Hepatocyte (in vitro differentiated cells): Measurements from ENCODE around the gene HBE1.

ENCODE experiments used
- CTCF ChIP-seq: fragments of 200-600 bp; sonication (generic); IDR thresholded peaks from 2 replicates; pipeline ENCODE4 v1.5.1; 2016; ENCODE audit warnings: antibody characterized with exemption, mild to moderate bottlenecking; ENCODE audit not compliant: poor library complexity
- EZH2 ChIP-seq: fragments of 200-600 bp; sonication (generic); IDR thresholded peaks from 2 replicates; pipeline ENCODE4 v1.6.1; 2016; ENCODE audit warnings: antibody characterized with exemption, mild to moderate bottlenecking, borderline replicate concordance

DNA sequence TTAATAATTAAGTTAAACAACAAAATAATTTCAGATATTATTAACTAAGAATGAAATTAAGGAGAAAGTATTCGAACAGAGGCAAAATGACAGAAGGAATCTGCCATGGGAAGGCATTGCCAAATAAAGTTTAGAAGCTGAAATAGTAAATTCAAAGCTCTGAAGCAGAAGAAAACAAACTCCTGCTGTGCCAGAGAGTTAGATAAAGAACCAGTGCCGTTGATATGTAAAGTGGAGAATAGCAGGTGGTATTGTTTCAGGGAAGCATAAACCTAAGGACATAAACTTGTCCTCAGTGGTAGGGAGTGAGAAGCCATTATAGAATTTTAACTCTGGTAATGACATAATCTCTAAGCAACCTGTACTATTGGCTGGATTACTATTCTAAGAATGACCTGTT lies 12.4 kb downstream of the HBE1 start:
- TF ChIP-seq CTCF (no peak), EZH2 (no peak)
